ENCODE results near the gene MRAS.
"Not testable (repeated sequence)": the region's sequence is repeated elsewhere in the genome, so short reads cannot be mapped to it uniquely, and the experiment has no call there.

Gene MRAS

DNA sequence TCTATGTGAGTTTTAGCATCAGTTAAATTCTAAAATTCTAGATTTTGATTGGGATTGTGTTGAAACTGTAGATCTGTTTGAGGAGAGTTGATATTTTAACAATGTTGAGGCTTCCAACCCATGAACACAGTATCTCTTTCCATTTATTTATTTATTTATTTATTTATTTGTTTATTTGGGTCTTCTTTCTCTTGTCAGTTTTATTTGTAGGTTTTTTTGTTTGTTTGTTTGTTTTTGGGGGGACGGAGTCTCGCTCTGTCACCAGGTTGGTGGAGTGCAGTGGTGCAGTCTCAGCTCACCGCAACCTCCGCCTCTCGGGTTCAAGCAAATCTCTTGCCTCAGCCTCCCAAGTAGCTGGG is 25.3 kb downstream of the MRAS start:
- Histone ChIP-seq H3K36me3 (ENCODE audit: insufficient read depth) (no peaks in the 10 kb centered on the region), H3K79me2 (ENCODE audit: insufficient read depth, low read depth) (no peaks in the 10 kb centered on the region), H3K9ac (no peak overlapping the region), H3K4me3 (IDR thresholded peaks at IDR 0.05; ENCODE audit: insufficient read depth, low read depth, low read length) (no peak overlapping the region), H3K27ac (no peak overlapping the region), H3K27me3 (ENCODE audit: insufficient read depth, low read depth) (no peaks in the 10 kb centered on the region), H4K20me1 (ENCODE audit: insufficient read depth) (no peaks in the 10 kb centered on the region), H3K4me1 (ENCODE audit: low read depth, poor library complexity, severe bottlenecking) (peaks cover 36% of the 10 kb centered on the region), H3K4me2 (no peak overlapping the region), H2AFZ (ENCODE audit: low read depth) (no peak overlapping the region)
- TF ChIP-seq, protein P1, sequence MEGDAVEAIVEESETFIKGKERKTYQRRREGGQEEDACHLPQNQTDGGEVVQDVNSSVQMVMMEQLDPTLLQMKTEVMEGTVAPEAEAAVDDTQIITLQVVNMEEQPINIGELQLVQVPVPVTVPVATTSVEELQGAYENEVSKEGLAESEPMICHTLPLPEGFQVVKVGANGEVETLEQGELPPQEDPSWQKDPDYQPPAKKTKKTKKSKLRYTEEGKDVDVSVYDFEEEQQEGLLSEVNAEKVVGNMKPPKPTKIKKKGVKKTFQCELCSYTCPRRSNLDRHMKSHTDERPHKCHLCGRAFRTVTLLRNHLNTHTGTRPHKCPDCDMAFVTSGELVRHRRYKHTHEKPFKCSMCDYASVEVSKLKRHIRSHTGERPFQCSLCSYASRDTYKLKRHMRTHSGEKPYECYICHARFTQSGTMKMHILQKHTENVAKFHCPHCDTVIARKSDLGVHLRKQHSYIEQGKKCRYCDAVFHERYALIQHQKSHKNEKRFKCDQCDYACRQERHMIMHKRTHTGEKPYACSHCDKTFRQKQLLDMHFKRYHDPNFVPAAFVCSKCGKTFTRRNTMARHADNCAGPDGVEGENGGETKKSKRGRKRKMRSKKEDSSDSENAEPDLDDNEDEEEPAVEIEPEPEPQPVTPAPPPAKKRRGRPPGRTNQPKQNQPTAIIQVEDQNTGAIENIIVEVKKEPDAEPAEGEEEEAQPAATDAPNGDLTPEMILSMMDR (conservative IDR thresholded peaks at IDR 0.05; ENCODE audit: low read depth, low read length): no peak

DNA sequence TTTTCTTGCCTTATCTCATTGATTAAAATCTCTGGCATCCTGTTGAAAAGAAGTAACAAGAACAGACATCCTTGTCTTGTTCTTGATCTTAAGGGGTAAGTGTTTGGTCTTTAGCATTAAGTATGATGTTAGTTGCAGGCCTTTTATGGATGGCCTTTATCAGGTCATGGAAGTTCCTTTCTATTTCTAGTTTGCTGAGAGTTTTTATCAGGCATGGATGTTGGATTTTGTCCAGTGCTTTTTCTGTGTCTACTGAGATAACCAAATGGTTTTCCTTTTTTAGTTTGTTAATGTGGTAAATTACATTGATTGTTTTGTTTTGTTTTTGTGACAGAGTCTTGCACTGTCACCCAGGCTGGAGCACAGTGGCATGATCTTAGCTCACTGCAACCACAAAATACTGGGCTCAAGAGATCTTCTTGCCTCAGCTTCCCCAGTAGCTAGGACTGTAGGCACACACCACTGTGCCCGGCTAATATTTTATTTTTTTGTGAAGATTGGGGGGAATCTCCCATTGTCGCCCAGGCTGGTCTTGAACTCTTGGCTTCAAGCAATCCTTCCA is 26.3 kb downstream of the MRAS start:
- TF ChIP-seq, protein P1 (conservative IDR thresholded peaks at IDR 0.05; ENCODE audit: low read depth, low read length): no peak
- Histone ChIP-seq H3K36me3 (ENCODE audit: insufficient read depth) (no peaks in the 10 kb centered on the region), H3K27me3 (ENCODE audit: insufficient read depth, low read depth) (no peaks in the 10 kb centered on the region)

DNA sequence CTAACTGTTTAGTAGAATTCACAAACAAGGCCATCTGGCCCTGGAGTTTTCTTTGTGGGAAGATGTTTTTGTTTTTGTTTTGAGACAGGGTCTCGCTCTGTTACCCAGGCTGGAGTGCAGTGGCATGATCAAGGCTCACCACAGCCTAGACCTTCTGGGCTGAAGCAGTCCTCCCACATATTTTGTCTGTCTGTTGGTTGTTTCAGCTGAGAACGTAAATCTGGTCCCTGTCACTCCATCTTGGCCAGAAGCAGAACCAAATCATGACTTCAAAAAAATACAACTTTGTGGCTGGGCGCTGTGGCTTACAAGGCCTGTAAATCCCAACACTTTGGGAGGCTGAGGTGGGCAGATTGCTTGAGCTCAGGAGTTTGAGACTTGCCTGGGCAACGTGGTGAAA is 27.1 kb downstream of the MRAS start:
- Histone ChIP-seq H3K79me2 (ENCODE audit: insufficient read depth, low read depth) (no peaks in the 10 kb centered on the region), H3K27ac (no peak overlapping the region), H3K36me3 (ENCODE audit: insufficient read depth) (no peaks in the 10 kb centered on the region), H3K27me3 (ENCODE audit: insufficient read depth, low read depth) (no peaks in the 10 kb centered on the region), H3K4me1 (ENCODE audit: low read depth, poor library complexity, severe bottlenecking) (peaks cover 22% of the 10 kb centered on the region), H4K20me1 (ENCODE audit: insufficient read depth) (no peaks in the 10 kb centered on the region), H2AFZ (ENCODE audit: low read depth) (no peak overlapping the region), H3K9ac (no peak overlapping the region), H3K4me2 (no peak overlapping the region), H3K4me3 (IDR thresholded peaks at IDR 0.05; ENCODE audit: insufficient read depth, low read depth, low read length) (no peak overlapping the region)
- TF ChIP-seq, protein P1 (conservative IDR thresholded peaks at IDR 0.05; ENCODE audit: low read depth, low read length): no peak

More for the DNA sequence above, 26.3 kb downstream of the MRAS start:
- no peaks in the 10 kb centered on the region for H3K79me2 ChIP-seq (ENCODE audit: insufficient read depth, low read depth)
- H3K9ac ChIP-seq: no peak overlapping the region
- no peaks in the 10 kb centered on the region for H4K20me1 ChIP-seq (ENCODE audit: insufficient read depth)
- no peak overlapping the region for H2AFZ ChIP-seq (ENCODE audit: low read depth)
- no peak overlapping the region for H3K4me3 ChIP-seq (IDR thresholded peaks at IDR 0.05; ENCODE audit: insufficient read depth, low read depth, low read length)
- H3K4me2 ChIP-seq: no peak overlapping the region
- peaks cover 30% of the 10 kb centered on the region for H3K4me1 ChIP-seq (ENCODE audit: low read depth, poor library complexity, severe bottlenecking)
- H3K27ac ChIP-seq: no peak overlapping the region

DNA sequence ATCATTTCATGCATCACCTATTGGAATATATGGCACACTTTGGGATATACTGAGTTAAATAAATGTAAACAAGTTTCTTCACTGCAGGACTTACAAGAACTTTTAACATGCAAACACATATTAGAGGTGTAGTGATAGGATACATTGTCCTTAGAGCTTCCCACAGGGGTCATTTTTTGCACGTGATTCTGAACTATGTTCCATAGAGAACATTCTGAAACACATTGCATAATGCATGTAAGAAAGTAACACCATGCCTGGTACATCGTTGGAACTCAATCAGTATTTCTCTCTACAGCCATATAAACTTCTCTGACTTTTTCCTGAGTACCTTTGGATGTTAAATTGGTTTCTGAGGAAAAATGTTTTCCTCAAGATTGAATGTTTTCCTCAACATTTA is 28.3 kb downstream of the MRAS start:
- Histone ChIP-seq H3K27ac (no peak overlapping the region), H3K27me3 (ENCODE audit: insufficient read depth, low read depth) (no peaks in the 10 kb centered on the region), H3K4me1 (ENCODE audit: low read depth, poor library complexity, severe bottlenecking) (peaks cover 10% of the 10 kb centered on the region), H3K79me2 (ENCODE audit: insufficient read depth, low read depth) (no peaks in the 10 kb centered on the region), H3K4me2 (no peak overlapping the region), H3K4me3 (IDR thresholded peaks at IDR 0.05; ENCODE audit: insufficient read depth, low read depth, low read length) (no peak overlapping the region), H4K20me1 (ENCODE audit: insufficient read depth) (no peaks in the 10 kb centered on the region), H3K9ac (no peak overlapping the region), H2AFZ (ENCODE audit: low read depth) (no peak overlapping the region), H3K36me3 (ENCODE audit: insufficient read depth) (no peaks in the 10 kb centered on the region)
- TF ChIP-seq, protein P1 (conservative IDR thresholded peaks at IDR 0.05; ENCODE audit: low read depth, low read length): no peak

DNA sequence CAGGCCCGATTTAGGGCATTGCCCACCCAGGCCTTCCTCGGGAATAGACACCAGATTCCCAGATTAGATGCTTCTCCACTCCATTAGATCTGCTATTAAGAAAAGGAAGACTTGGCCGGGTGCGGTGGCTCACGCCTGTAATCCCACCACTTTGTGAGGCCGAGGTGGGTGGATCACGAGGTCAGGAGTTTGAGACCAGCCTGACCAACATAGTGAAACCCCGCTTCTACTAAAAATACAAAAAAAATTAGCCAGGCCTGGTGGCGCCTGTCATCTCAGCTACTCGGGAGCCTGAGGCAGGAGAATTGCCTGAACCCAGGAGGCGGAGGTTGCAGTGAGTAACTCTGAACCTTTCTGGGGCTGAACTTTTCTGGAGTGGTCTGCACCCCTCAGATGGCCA is 28.8 kb downstream of the MRAS start:
- H3K79me2 ChIP-seq (ENCODE audit: insufficient read depth, low read depth); H3K27ac ChIP-seq; H3K36me3 ChIP-seq (ENCODE audit: insufficient read depth); H3K4me3 ChIP-seq (IDR thresholded peaks at IDR 0.05; ENCODE audit: insufficient read depth, low read depth, low read length); H4K20me1 ChIP-seq (ENCODE audit: insufficient read depth); H3K4me2 ChIP-seq; H3K27me3 ChIP-seq (ENCODE audit: insufficient read depth, low read depth); H3K4me1 ChIP-seq (ENCODE audit: low read depth, poor library complexity, severe bottlenecking); H3K9ac ChIP-seq; H2AFZ ChIP-seq (ENCODE audit: low read depth): not testable (repeated sequence)

All from KMS-11 (cell line).